HEK293T (cell line): Measurements from ENCODE around the gene TMEM204.

ENCODE experiments used
- BHLHE40 ChIP-seq: fragments of 450-650 bp; IDR thresholded peaks from 2 replicates; pipeline ENCODE4 v1.6.1; 2016; ENCODE audit warnings: mild to moderate bottlenecking, moderate library complexity, borderline replicate concordance
- FOXM1 ChIP-seq: fragments of 450-650 bp; IDR thresholded peaks from 2 replicates; pipeline ENCODE4 v1.6.1; 2017; ENCODE audit warnings: mild to moderate bottlenecking, borderline replicate concordance
- NFRKB ChIP-seq: fragments of 450-650 bp; IDR thresholded peaks from 2 replicates; pipeline ENCODE4 v1.6.1; 2016; ENCODE audit warnings: mild to moderate bottlenecking, moderate library complexity
- SP1 ChIP-seq: fragments of 450-650 bp; IDR thresholded peaks from 2 replicates; pipeline ENCODE4 v1.6.1; 2017
- TARDBP ChIP-seq: fragments of 450-650 bp; IDR thresholded peaks from 2 replicates; pipeline ENCODE4 v1.6.1; 2016
- ZNF384 ChIP-seq: fragments of 450-650 bp; IDR thresholded peaks from 2 replicates; pipeline ENCODE4 v1.6.1; 2016

- TF ChIP-seq ZNF384 (no peak), FOXM1 (no peak), NFRKB (no peak), TARDBP (no peak), SP1 (no peak), BHLHE40 (no peak)
Measured at GRCh38 chr16:1511662-1512569, 21.6 kb upstream of the TMEM204 start.
